ENCODE data around the gene HOXC13. TPM values are rescaled to one million over a fixed set of nuclear protein-coding genes. Genes with fewer than 3 reads are reported as not detected.
A peak's percentile ranks its signal among the peaks of the same experiment; 100 is the strongest.

Gene HOXC13
- total RNA-seq, 2 experiments from 2014 or later, result not detected

DNA sequence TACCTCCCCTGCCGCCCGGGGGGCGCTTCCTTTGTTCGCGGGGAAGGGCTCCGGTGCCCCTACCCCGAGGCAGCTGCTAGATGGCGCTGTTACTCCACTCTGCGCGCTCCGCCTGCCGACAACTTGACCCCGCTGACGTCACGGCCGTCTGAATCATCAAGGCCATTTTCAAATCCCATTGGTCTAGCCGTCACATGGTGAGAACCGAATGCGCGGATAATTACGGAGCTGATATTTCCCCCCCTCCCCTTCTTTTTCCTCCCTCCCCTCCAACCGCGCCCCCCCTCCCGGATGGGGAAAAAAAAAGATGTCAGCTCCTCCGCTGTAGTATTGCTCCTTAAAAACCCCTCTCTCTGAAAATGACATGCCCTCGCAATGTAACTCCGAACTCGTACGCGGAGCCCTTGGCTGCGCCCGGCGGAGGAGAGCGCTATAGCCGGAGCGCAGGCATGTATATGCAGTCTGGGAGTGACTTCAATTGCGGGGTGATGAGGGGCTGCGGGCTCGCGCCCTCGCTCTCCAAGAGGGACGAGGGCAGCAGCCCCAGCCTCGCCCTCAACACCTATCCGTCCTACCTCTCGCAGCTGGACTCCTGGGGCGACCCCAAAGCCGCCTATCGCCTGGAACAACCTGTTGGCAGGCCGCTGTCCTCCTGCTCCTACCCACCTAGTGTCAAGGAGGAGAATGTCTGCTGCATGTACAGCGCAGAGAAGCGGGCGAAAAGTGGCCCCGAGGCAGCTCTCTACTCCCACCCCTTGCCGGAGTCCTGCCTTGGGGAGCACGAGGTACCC lies 46.5 kb downstream of the HOXC13 start, which contains the start of gene HOXC10:
Gene HOXC10 (plus strand): TSS at position 246 of the 791 bp plus-strand sequence. CDS start 114 bp downstream, at position 360.
- TF ChIP-seq, protein P1, sequence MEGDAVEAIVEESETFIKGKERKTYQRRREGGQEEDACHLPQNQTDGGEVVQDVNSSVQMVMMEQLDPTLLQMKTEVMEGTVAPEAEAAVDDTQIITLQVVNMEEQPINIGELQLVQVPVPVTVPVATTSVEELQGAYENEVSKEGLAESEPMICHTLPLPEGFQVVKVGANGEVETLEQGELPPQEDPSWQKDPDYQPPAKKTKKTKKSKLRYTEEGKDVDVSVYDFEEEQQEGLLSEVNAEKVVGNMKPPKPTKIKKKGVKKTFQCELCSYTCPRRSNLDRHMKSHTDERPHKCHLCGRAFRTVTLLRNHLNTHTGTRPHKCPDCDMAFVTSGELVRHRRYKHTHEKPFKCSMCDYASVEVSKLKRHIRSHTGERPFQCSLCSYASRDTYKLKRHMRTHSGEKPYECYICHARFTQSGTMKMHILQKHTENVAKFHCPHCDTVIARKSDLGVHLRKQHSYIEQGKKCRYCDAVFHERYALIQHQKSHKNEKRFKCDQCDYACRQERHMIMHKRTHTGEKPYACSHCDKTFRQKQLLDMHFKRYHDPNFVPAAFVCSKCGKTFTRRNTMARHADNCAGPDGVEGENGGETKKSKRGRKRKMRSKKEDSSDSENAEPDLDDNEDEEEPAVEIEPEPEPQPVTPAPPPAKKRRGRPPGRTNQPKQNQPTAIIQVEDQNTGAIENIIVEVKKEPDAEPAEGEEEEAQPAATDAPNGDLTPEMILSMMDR (IDR thresholded peaks at IDR 0.05), result no peak
- Mint-ChIP-seq H3K36me3 (ENCODE audit: low read depth) (no peaks in the 10 kb centered on the region), H3K27me3 (peaks cover 95% of the 10 kb centered on the region), H3K9me3 (no peaks in the 10 kb centered on the region), H3K27ac (peak within 1 kb of the TSS; percentile 47), H3K4me3 (peak within 1 kb of the TSS; percentile 82), H3K4me1 (ENCODE audit: low read depth) (peaks cover 28% of the 10 kb centered on the region)
- CTCF ChIA-PET, result interaction anchor here (0.7 to 2.9 kb wide), 8 partner anchors 13 to 275 kb away, joined by 3 to 11 read pairs (median 4); no protein-coding TSS in a partner anchor
- H3K36me3 ChIP-seq (ENCODE audit: insufficient read depth, low read length), result no peaks in the 10 kb centered on the region
- peaks cover 45% of the 10 kb centered on the region for H3K4me1 ChIP-seq (ENCODE audit: insufficient read depth, low read length)
- intact Hi-C loops (cut with DNase I, micrococcal nuclease), result loop anchor here (1.0 to 5.0 kb wide), 3 partner anchors 33 to 216 kb away; partner anchors contain the start of gene HOXC12 (in 1 of the 2)
- H3K9me3 ChIP-seq (ENCODE audit: control insufficient read depth in 1 of 2, insufficient read depth in 1 of 2, low read length in 2 of 2), result peaks cover 11 to 45% of the 10 kb centered on the region in 2 experiments
- peaks cover 89 to 98% of the 10 kb centered on the region in 2 experiments for H3K27me3 ChIP-seq (ENCODE audit: control insufficient read depth in 1 of 2, insufficient read depth in 2 of 2, low read length in 2 of 2)
- POLR2A ChIA-PET, result no interaction called here
- peak in 13 of 14 experiments; percentile 33 to 84 (median 64) for DNase-seq
- H3K27ac ChIP-seq (ENCODE audit: low read depth in 1 of 2, low read length in 2 of 2), result no peak within 1 kb of the TSS
- H3K4me3 ChIP-seq (ENCODE audit: low read length), result peak within 1 kb of the TSS; percentile 4
- ATAC-seq (ENCODE audit: poor library complexity), result peak; percentile 62

DNA sequence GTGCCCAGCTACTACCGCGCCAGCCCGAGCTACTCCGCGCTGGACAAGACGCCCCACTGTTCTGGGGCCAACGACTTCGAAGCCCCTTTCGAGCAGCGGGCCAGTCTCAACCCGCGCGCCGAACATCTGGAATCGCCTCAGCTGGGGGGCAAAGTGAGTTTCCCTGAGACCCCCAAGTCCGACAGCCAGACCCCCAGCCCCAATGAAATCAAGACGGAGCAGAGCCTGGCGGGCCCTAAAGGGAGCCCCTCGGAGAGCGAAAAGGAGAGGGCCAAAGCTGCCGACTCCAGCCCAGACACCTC lies 47.0 kb downstream of the HOXC13 start:
- no peaks in the 10 kb centered on the region for H3K9me3 Mint-ChIP-seq
- Histone ChIP-seq H3K36me3 (ENCODE audit: insufficient read depth, low read length) (no peaks in the 10 kb centered on the region), H3K4me3 (ENCODE audit: low read length) (peak overlapping the region; percentile 4), H3K27me3 (ENCODE audit: control insufficient read depth in 1 of 2, insufficient read depth in 2 of 2, low read length in 2 of 2) (peaks cover 92 to 98% of the 10 kb centered on the region in 2 experiments), H3K4me1 (ENCODE audit: insufficient read depth, low read length) (peaks cover 48% of the 10 kb centered on the region), H3K9me3 (ENCODE audit: control insufficient read depth in 1 of 2, insufficient read depth in 1 of 2, low read length in 2 of 2) (peaks cover 11 to 48% of the 10 kb centered on the region in 2 experiments), H3K27ac (ENCODE audit: low read depth in 1 of 2, low read length in 2 of 2) (no peak overlapping the region)
- H3K4me1 Mint-ChIP-seq (ENCODE audit: low read depth), result peaks cover 32% of the 10 kb centered on the region
- ChIA-PET POLR2A (interaction anchor here (0.9 kb wide), 1 partner anchor 10 kb away, joined by 3 read pairs; no protein-coding TSS in a partner anchor), CTCF (interaction anchor here (0.7 to 2.9 kb wide), 7 partner anchors 12 to 274 kb away, joined by 3 to 11 read pairs (median 4); no protein-coding TSS in a partner anchor)
- no peak for DNase-seq
- TF ChIP-seq, protein P1 (IDR thresholded peaks at IDR 0.05), result no peak
- no peak overlapping the region for H3K27ac Mint-ChIP-seq
- no peaks in the 10 kb centered on the region for H3K36me3 Mint-ChIP-seq (ENCODE audit: low read depth)
- H3K27me3 Mint-ChIP-seq, result peaks cover 95% of the 10 kb centered on the region
- peak overlapping the region; percentile 82 for H3K4me3 Mint-ChIP-seq
- intact Hi-C loops (cut with DNase I, micrococcal nuclease), result loop anchor here (1.0 to 5.0 kb wide), 3 partner anchors 33 to 216 kb away; partner anchors contain the start of gene HOXC12 (in 1 of the 2)
- no peak for ATAC-seq (ENCODE audit: poor library complexity)

DNA sequence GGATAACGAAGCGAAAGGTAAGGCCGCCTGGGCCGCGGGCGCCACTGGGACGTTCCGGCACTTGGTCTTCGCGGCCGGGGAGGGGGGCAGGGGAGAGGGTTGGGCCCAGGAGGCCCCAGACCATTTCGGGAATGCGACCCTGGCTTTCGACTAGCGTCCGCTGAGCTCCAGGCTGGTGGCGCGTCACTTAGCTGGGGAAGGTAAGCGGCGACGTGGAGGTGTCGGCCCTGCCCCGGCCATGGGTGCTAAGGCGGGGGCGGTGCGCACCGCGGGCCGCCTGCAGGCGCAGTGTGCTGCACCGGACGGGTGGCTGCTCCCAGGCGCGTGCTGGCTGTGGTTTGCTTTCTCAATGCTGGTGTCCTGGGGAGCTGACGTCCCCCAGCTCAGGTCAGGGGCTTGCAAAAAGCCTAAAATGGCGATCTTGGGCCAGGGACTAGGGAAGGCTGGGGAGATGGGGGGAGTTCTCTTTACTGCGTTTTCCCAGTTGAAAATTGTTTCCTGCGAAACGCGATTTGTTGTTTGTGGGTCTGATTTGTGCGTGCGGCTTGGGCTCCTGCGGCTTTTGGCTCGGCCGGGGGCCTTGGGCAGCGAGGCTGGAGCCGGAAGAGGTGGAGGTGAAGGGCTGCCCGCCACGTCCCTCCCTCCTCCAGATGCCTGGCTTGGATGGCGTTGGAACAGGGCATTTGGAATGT lies 47.5 kb downstream of the HOXC13 start:
- peaks cover 47% of the 10 kb centered on the region for H3K4me1 ChIP-seq (ENCODE audit: insufficient read depth, low read length)
- H3K4me3 ChIP-seq (ENCODE audit: low read length), result peak overlapping the region; percentile 4
- ChIA-PET CTCF (interaction anchor here (0.9 to 2.9 kb wide), 6 partner anchors 12 to 221 kb away, joined by 3 to 11 read pairs (median 4); no protein-coding TSS in a partner anchor), POLR2A (interaction anchor here (0.9 kb wide), 1 partner anchor 10 kb away, joined by 3 read pairs; no protein-coding TSS in a partner anchor)
- H3K27ac ChIP-seq (ENCODE audit: low read depth in 1 of 2, low read length in 2 of 2), result no peak overlapping the region
- peaks cover 95% of the 10 kb centered on the region for H3K27me3 Mint-ChIP-seq
- H3K9me3 ChIP-seq (ENCODE audit: control insufficient read depth in 1 of 2, insufficient read depth in 1 of 2, low read length in 2 of 2), result peaks cover 11 to 53% of the 10 kb centered on the region in 2 experiments
- no peaks in the 10 kb centered on the region for H3K36me3 ChIP-seq (ENCODE audit: insufficient read depth, low read length)
- H3K36me3 Mint-ChIP-seq (ENCODE audit: low read depth), result no peaks in the 10 kb centered on the region
- intact Hi-C loops (cut with DNase I, micrococcal nuclease), result loop anchor here (1.0 to 5.0 kb wide), 3 partner anchors 34 to 215 kb away; partner anchors contain the start of gene HOXC12 (in 1 of the 2)
- H3K9me3 Mint-ChIP-seq, result no peaks in the 10 kb centered on the region
- DNase-seq (peak in 2 of 14 experiments; percentile 50 to 56), ATAC-seq (ENCODE audit: poor library complexity) (peak; percentile 36)
- no peak overlapping the region for H3K27ac Mint-ChIP-seq
- TF ChIP-seq, protein P1 (IDR thresholded peaks at IDR 0.05), result no peak
- peaks cover 92 to 98% of the 10 kb centered on the region in 2 experiments for H3K27me3 ChIP-seq (ENCODE audit: control insufficient read depth in 1 of 2, insufficient read depth in 2 of 2, low read length in 2 of 2)
- peaks cover 32% of the 10 kb centered on the region for H3K4me1 Mint-ChIP-seq (ENCODE audit: low read depth)
- H3K4me3 Mint-ChIP-seq, result peak overlapping the region; percentile 50

Measured in CD4-positive, alpha-beta T cell (primary cell).